GM12875 (cell line): ENCODE results near the gene IP6K1.

Experiments used
- H3K4me3 ChIP-seq: one replicate; pipeline ENCODE4 v1.5.1; 2011; ENCODE audit warnings: low read depth, low read length, control low read depth
- TF ChIP-seq, protein P1 (sequence below): IDR thresholded peaks from 2 replicates; pipeline ENCODE4 v1.5.1; 2011; ENCODE audit warnings: low read depth, mild to moderate bottlenecking, control low read depth, inconsistent platforms, low read length, moderate library complexity, borderline replicate concordance; ENCODE audit not compliant: insufficient read depth

IP6K1 gene

DNA sequence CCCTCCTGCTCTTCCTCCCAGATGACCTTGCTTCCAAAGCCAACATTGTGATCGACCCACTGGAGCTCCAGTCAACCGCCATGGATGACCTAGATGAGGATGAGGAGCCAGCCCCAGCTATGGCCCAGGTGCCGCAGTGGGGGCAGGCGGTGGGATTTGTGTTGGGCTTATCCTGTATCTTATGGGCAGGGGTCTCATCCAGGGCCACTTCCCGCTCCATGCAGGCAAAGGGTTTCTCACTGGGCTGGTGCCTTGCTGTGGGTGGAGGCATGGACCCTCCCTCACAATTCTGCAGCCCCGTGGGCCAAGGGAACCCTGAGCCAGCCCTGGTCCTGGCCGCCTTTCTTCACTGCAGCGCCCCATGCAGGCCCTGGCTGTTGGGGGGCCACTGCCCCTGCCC lies 81.7 kb downstream of the IP6K1 start:
- TF ChIP-seq, protein P1, sequence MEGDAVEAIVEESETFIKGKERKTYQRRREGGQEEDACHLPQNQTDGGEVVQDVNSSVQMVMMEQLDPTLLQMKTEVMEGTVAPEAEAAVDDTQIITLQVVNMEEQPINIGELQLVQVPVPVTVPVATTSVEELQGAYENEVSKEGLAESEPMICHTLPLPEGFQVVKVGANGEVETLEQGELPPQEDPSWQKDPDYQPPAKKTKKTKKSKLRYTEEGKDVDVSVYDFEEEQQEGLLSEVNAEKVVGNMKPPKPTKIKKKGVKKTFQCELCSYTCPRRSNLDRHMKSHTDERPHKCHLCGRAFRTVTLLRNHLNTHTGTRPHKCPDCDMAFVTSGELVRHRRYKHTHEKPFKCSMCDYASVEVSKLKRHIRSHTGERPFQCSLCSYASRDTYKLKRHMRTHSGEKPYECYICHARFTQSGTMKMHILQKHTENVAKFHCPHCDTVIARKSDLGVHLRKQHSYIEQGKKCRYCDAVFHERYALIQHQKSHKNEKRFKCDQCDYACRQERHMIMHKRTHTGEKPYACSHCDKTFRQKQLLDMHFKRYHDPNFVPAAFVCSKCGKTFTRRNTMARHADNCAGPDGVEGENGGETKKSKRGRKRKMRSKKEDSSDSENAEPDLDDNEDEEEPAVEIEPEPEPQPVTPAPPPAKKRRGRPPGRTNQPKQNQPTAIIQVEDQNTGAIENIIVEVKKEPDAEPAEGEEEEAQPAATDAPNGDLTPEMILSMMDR: no peak
- H3K4me3 ChIP-seq: no peak overlapping the region

GRCh38 chr3:49703956-49704355 lies 82.4 kb downstream of the IP6K1 start:
- TF ChIP-seq, protein P1: no peak
- no peak overlapping the region for H3K4me3 ChIP-seq

DNA sequence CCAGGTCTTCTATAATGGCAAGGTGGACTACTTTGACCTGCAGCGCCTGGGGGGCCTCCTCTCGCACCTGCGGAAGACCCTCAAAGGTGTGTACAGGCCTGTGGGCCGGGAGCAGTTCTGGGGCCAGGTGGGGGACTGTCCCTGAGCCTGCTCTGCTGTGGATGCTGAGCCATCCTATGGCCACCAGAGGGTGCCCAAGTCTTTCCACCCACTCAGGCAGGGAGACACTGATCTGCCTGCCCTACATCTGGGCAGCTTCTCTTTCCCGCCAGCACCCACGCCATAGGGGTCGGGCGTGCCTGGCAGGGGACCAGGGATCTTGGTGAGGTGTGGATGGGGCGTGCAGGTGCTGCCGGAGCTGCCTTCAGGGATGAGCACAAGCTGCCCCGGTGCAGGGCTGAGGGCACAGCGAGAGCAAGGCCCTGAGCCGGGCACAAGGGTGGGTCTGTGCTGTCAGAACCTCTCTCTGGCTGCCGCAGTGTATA lies 82.9 kb downstream of the IP6K1 start:
- H3K4me3 ChIP-seq: no peak overlapping the region
- TF ChIP-seq, protein P1: peak; percentile 94

DNA sequence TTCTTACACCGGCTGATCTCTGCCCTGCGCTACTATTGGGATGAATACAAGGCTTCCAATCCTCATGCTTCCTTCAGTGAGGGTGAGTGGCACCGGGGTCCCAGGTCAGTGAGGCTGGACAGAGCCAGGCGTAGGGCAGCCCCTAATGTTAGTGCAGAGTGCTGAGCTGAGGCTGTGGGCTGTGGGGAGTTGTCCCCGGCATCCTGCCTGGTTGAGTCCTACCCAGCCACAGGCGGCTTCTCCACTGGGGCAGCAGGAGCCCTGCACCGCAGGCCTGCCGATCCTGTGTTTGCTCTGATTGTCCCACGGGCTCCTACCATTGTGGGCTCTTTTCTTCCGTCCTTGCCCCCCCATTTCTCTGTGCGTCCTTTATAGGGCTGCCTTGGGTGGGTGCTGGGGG lies 83.7 kb downstream of the IP6K1 start:
- TF ChIP-seq, protein P1: no peak
- no peak overlapping the region for H3K4me3 ChIP-seq

GRCh38 chr3:49701388-49702077 lies 84.8 kb downstream of the IP6K1 start:
- H3K4me3 ChIP-seq: no peak overlapping the region
- TF ChIP-seq, protein P1: peak; percentile 32; the same call in 1 of the 2 replicates

DNA sequence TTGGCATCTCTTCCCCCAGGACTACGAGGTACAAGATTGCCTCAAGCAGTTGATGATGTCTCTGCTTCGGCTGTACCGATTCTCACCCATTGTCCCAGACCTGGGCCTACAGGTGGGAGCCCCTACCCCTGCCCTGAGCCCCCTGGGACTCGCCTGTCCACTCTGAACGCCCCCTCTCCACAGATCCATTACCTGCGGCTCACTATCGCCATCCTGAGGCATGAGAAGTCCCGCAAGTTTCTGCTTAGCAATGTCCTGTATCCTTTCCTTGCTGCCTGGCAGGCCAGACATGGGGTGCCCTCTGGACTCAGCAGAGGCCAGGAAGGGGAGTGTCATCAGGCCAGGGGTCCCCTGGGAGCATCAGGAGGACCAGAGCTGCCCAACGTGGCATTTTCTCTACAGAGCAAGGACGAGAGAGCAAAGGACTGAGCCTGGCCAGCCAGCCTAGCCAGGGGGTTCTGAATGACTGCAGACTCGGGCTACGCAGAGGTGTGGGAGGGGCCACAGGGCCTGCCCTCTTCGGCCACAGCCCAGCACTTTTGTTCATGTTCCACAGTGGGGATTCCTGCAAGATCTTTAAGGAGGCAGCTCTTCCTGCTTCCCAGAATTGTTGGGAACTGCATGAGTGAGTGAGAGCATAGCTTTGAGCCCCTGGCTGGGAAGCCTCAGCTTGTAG lies 85.8 kb downstream of the IP6K1 start:
- TF ChIP-seq, protein P1: no peak

GRCh38 chr3:49700014-49700413 lies 86.3 kb downstream of the IP6K1 start:
- no peak overlapping the region for H3K4me3 ChIP-seq
- TF ChIP-seq, protein P1: no peak

More for the DNA sequence above, 85.8 kb downstream of the IP6K1 start:
- H3K4me3 ChIP-seq: no peak overlapping the region
